HG03520 (cell line): ENCODE data around the gene MAX.
A peak's percentile ranks its signal among the peaks of the same experiment; 100 is the strongest.
"Not testable (repeated sequence)": the region's sequence is repeated elsewhere in the genome, so short reads cannot be mapped to it uniquely, and the experiment has no call there.

Source experiments
- ATAC-seq: cut with Tn5 transposase; IDR thresholded peaks from one replicate; pipeline ENCODE4 v1.9.1; 2021; ENCODE audit warnings: mild to moderate bottlenecking, moderate library complexity; ENCODE audit not compliant: unreplicated experiment

The MAX gene

DNA sequence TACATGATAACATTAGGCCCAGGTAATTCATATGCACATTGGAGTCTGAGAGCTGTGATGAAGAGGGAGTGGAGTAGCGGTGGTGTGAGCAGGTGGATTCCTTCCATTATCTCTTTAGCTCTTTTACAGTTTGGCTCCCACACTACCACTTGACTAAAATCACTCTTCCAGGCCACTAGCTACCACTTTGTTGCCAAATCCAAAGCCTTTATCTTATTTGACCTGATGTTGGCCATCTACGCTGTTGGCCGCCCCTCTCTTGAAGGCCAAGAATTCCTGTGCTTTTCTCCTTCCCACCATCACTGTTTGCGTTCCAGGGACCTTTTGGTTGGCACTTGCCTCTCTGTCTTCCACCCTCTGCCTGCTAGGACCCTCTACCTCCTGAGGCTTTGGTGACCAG is 4.0 kb upstream of the MAX start:
- no peak for ATAC-seq

- ATAC-seq, result no peak
Observed at GRCh38 chr14:65104791-65105190, 2.5 kb upstream of the MAX start.

DNA sequence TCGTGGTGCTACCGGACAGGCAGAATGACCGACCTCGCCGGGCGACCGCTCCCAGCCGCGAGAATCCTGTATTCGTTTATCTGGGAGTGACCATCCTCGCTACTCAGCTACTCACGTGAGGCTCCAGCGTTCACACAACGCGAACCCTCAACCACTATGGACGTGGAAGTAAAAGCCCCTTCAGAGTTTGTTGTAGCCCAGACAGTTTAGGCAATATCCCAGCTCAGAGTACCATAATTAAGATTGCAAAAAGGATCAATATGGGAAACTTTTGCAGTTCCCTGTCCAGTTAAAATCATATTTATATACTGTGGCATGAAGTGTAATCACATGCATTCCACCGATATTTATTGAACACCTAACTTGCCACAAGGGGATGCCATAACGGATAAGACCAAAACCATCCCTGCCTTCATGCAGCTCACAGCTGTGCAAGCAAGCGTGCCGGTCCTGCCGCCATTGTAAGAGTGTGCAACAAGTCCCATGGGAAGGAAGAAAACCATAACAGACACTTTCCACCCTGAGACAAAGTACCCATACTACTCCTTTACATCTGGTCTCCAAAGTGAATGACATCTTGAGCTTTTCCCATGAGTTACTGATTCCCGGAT is 938 bp upstream of the MAX start:
- no peak for ATAC-seq

DNA sequence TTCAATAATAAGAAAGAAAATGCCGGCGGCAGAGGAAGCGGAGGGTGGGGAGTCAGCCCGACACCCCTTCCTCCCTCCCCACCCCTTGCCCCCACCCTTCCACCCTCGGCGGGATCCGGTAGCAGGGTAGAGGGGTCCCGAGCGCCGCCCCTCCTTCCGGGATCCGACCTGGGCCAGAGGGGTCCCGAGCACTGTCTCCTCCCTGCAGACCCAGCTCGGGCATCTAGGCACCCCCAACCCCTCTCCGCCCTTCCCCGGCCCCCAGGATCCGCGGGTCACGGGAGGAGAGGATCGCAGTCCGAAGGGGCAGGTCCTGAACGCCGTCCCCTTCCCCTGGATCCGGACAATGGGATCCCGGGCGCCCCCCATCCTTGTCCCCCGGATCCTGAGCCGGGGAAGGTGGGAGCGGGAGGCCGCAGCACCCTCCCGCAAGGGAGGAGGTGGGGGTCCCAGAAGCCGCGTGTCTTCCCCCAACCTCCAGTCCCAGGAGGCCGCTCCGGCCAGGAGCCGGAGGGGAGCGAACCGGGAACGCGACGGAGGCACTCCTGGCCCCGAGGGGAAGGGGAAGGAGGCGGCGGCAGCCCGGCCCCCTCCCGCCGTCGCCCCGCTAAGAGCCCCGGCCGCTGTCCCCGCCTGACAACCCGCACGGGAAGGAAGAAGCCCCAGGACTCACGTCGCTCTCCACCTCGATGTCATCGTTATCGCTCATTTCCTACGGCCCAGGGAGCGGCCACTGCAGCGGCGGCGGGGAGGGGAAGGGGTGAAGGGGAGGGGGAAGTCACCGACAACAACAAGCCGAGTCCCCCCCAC is 481 bp downstream of the MAX start:
- peak; percentile 2 for ATAC-seq

DNA sequence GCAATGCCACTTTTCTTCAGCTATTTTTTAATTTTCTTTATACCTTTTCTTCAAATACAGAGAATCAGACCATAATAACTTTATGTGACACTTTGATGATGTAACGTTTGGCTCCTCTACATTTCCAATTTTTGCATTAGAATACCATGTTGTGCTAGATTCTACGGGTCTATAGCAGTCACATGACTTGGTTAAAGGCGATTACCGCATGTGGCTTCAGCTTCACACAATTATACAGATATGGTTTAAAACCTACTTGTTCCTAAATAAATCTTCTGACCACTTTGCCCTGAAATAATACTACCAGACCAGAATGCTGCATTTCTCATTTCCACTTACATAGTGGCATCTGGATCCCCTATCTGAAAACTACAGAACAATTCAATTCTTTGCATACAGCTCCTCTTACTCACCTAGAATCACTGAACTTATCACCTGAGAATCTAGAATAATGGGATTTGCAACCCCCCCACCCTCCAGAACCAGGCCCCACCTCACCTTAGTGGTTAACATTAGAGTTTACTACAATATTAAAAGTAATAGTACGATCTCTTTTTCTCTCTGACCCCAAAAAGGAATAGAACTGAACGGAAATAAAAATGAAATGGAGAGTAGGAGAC is 1.3 kb downstream of the MAX start:
- no peak for ATAC-seq

- no peak for ATAC-seq
Observed at GRCh38 chr14:65098586-65098985, 3.7 kb downstream of the MAX start.

DNA sequence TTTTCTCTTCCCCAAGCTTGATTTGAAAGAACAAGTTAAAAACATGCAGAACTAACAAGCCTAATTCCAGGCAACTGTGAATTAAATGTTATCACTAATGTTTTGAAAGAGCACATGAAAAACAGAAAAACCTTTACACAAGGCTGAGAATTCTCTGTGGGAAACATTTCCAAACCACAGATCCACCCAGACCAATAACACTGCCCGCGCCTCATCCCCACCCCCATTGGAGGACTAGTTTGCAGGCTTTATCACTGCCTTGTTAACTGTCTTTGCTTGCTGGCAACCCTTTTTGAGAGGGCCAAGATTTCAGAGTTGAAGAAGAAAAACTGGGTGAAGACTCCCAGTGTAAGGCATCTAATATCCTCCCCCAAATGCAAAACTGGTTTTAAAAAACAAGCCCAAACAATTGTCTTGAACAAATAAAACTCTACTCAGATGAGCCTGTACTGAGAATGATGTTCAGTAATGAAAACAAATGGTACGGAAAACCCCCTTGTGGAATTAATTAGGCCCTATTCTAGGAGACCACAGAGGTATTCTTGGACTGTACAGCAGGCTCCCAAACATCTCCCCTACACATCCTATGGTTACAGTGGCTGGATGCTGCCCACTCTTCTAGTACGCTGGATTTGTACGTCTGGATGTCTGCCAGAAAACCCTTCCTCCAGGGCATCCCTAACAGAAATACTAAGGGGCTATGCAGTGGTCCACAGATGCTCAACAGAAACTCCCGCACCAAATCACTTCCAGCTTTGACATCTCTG is 5.8 kb downstream of the MAX start:
- ATAC-seq, result no peak

DNA sequence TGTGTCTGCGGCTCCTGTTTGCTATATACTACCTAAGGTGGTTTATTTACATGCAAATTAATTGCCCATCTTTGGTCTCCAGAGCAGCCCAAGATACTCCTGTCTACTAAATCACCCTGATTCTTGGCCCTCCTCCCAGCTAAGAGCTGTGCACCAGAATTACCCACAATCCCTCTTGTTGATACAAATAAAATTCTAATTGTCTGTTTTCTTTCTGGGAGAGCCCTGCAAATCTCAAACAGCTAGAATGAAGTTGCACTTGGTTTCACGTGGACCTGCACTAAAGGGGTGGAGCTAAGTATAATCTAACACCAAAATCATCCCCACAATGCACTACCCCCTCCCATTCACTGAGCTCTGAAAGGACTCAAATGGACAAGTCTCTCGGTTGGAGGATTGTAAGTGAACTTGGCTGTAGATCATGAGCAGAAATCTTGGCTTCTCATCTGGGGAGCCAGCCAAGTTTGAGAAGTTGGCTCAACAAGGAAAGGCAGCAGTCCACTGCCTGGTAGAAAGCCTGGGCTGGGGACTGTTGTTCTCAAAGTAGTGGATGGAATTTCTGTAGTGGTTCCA is 6.6 kb downstream of the MAX start:
- ATAC-seq, result no peak

- ATAC-seq, result no peak
Observed at GRCh38 chr14:65092349-65092748, 10.0 kb downstream of the MAX start.

DNA sequence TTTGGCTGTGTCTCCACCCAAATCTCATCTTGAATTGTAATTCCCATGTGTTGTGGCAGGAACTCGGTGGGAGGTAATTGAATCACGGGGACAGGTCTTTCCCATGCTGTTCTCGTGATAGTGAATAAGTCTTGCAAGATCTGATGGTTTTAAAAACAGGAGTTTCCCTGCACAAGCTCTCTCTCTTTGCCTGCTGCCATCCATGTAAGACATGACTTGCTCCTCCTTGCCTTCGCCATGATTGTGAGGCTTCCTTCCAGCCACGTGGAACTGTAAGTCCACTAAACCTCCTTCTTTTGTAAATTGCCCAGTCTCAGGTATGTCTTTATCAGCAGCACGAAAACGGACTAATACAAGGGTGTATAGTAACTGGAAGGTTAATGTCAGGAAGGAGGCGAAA is 14.5 kb downstream of the MAX start:
- not testable (repeated sequence) for ATAC-seq

DNA sequence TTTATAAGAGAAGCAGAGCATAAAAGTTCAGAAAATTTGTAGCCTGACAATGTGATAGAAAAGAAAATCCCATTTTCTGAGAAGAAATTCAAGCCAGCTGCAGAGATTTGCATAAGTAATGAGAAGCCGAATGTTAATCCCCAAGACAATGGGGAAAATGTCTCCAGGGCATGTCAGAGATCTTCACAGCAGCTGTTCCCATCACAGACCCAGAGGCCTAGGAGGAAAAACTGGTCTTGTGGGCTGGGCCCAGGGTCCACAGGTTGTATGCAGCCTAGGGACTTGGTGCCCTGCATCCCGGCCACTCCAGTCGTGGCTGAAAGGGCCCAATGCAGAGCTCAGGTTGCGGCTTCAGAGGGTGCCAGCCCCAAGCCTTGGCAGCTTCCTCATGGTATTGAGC is 15.6 kb downstream of the MAX start:
- not testable (repeated sequence) for ATAC-seq

- no peak for ATAC-seq
Observed at GRCh38 chr14:65084554-65085505, 17.5 kb downstream of the MAX start.

- no peak for ATAC-seq
Observed at GRCh38 chr14:65082930-65083329, 19.4 kb downstream of the MAX start.

DNA sequence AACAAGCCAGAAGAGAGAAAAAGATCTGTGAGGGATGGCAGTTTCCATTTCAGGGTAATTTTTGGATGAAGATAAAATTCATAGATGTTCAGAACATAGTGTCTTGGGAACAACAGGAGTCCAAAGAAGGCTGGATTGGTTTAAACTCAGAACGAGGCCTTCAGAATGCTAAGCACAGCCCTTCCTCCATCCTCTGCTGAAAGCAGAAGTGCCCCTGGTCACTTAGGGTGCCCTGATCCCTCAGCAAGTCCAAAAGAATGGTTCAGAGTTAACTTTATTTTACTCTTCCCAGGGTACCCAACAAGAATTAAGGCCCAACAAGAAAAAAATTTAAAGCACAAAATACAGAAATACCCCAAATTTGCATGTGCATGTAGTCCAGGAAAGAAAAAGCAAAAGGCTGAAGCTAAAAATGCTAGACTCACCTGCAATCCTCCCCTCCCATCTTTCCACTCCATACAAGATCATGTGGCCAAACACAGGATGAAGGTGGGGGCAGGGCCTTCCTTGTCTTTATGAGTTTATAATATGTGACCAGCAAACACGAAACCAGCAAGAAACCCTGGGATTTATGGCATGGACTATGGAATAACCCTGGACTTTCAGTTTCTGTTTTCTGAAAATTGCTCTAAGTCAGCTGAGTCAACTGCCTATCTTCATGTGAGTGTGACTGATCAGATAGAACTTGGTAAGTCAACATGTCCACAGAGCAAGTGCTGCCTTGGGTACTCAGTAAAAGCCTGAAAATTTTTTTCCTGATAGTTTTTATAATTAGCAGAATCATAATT is 21.2 kb downstream of the MAX start:
- ATAC-seq, result no peak

- no peak for ATAC-seq
Observed at GRCh38 chr14:65079768-65080167, 22.5 kb downstream of the MAX start.

GRCh38 chr14:65079201-65079600 is 23.1 kb downstream of the MAX start:
- ATAC-seq, result no peak

- no peak for ATAC-seq
Observed at GRCh38 chr14:65077318-65077717, 25.0 kb downstream of the MAX start.

- ATAC-seq, result no peak
Observed at GRCh38 chr14:65075628-65076325, 26.5 kb downstream of the MAX start.
